GM21381 (cell line): ENCODE measurements around the gene ARID2.

Experiments
- ATAC-seq: cut with Tn5 transposase; IDR thresholded peaks from one replicate; pipeline ENCODE4 v1.9.1; 2021; ENCODE audit warnings: mild to moderate bottlenecking, moderate library complexity; ENCODE audit not compliant: unreplicated experiment

Gene ARID2

GRCh38 chr12:45915405-45915804 is 185.9 kb downstream of the ARID2 start:
- ATAC-seq = no peak

GRCh38 chr12:45918818-45919217 is 189.3 kb downstream of the ARID2 start:
- ATAC-seq = no peak

- ATAC-seq = no peak
Observed at GRCh38 chr12:45928309-45928708, 198.8 kb downstream of the ARID2 start.

- ATAC-seq = no peak
Observed at GRCh38 chr12:45930369-45930768, 200.9 kb downstream of the ARID2 start.

- no peak for ATAC-seq
Observed at GRCh38 chr12:45933504-45933903, 204.0 kb downstream of the ARID2 start.

GRCh38 chr12:45934956-45935355 is 205.4 kb downstream of the ARID2 start:
- no peak for ATAC-seq

- ATAC-seq = no peak
Observed at GRCh38 chr12:45938566-45938965, 209.1 kb downstream of the ARID2 start.

- ATAC-seq = no peak
Observed at GRCh38 chr12:45939759-45940158, 210.3 kb downstream of the ARID2 start.

- ATAC-seq = no peak
Observed at GRCh38 chr12:45944771-45945170, 215.3 kb downstream of the ARID2 start.

- no peak for ATAC-seq
Observed at GRCh38 chr12:45946435-45946834, 216.9 kb downstream of the ARID2 start.

- no peak for ATAC-seq
Observed at GRCh38 chr12:45948546-45948945, 219.0 kb downstream of the ARID2 start.
